Keratinocyte (primary cell): Measurements from ENCODE around the gene HLA-DMB.

ENCODE experiments used
- CTCF ChIP-seq, 3 experiments: IDR thresholded peaks in 1 of 3; conservative IDR thresholded peaks in 1 of 3; optimal IDR thresholded peaks in 1 of 3; 2 replicates in 2 of 3; 3 replicates in 1 of 3; pipeline versions ENCODE3 to v1.5.1; 2011; ENCODE audit warnings: low read length in 3 of 3, mild to moderate bottlenecking in 3 of 3, moderate library complexity in 2 of 3, control low read depth in 1 of 3, inconsistent platforms in 1 of 3; ENCODE audit not compliant: insufficient read depth in 2 of 3; ENCODE audit errors: extremely low read depth in 1 of 3
- EZH2 ChIP-seq: IDR thresholded peaks from one replicate; pipeline ENCODE4 v1.6.1; 2012; ENCODE audit warnings: inconsistent platforms, mild to moderate bottlenecking, low read length, moderate library complexity

- no peak for TF ChIP-seq CTCF (optimal IDR thresholded peaks at IDR 0.05 in 1 of 3, IDR thresholded peaks at IDR 0.05 in 1 of 3, conservative IDR thresholded peaks at IDR 0.05 in 1 of 3; ENCODE audit: extremely low read depth in 1 of 3, insufficient read depth in 2 of 3, low read length in 3 of 3)
- no peak for TF ChIP-seq EZH2
Observed at GRCh38 chr6:32945108-32945760, 4.4 kb upstream of the HLA-DMB start.
